Iris pigment epithelial cell (primary cell): ENCODE measurements around the gene IGF2BP1.
"Not testable (repeated sequence)": the region's sequence is repeated elsewhere in the genome, so short reads cannot be mapped to it uniquely, and the experiment has no call there.

Experiments
- DNase-seq: peaks from one replicate; pipeline ENCODE4 v3.0.0-alpha.2; 2011; ENCODE audit warnings: low read depth

The IGF2BP1 gene

DNA sequence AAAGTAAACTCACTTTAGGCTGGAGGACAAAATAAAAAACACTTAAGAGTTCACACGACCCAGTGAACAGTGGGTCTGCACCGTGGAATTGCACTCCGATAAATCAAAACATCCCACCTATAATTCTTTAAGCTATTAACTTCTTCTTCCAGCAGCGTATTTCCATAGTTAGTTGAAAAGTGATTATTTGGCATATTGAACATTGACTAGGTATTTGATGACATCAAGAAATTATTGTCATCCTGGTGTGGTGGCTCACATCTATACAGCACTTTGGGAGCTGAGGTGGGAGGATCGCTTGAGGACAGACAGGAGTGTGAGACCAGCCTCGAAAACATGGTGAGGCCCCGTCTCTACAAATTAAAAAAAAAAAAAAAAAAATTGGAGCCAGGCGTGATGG is 23.4 kb downstream of the IGF2BP1 start:
- no peak for DNase-seq

DNA sequence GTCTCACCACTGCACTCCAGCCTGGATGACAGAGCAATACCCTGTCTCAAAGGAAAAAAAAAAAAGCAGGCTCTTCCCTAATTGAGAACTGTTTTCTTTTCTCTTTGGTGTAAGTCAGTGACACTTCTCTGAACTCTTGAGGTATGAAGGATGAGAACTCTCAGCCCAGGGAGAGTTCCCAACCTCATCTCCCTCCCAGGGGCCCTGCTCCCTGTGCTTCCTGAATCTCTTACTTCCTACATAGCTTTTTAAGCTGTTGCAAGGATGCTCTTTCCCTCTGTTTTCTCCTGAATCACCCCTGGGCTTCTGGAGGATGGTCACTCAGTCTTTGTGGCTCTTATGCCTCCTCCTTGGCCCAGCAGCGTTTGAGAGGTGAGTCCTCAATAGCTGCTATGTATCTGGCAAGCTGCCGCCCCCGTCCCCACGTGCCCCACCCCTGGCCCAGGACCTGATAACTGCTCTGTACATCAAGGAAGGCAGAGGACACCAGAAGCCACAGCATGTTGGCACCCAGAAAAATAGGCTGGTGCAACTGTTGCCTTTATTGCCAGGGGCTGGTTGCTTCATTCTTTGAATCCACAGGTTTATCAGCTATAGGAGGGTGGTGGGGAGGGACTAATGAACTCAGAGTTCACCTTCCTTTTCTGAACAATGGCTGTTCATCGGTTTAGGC is 24.0 kb downstream of the IGF2BP1 start:
- no peak for DNase-seq

DNA sequence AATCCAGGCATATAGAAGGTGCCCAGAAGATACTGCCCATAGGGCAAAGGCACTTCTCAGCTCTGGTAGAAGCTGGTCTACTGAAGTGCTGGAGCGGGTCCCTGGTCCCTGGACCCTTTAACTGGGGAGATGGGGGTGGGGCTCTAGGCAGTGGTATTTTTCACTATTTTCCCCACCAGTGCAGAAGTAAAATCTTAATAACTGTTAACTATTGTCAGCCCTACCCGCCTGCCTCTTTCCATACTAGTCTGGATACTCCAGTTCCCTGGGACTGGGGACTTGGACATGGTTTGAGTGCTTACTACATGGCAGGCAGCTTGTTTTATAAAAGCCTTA is 24.6 kb downstream of the IGF2BP1 start:
- no peak for DNase-seq

DNA sequence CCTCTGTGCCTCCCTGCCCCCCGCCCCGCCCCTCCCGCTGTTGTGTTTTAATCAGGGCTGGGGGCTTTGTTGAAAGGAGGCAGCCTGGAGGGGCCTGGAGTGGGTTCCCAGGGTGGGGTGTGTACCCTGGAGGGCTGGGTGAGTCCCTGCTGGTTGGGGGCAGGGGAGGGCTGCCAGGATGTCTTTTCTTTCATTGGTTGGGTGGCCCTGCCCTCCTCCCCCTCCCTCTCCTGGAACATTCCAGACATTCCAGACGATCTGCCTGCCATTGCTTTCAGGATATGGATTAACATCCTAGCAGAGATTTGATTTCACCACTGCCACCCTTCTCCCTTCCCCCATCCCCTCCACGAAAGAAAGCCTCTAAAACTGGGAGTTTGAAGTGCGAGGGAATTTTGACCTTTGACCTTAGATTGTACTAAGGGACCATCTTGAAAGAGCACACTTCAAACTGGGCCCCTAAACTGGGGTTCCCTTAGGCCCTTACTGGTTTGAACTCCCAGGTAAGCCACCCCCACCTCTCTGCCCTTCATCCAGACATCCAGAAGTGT is 25.3 kb downstream of the IGF2BP1 start:
- peak; percentile 68 for DNase-seq

DNA sequence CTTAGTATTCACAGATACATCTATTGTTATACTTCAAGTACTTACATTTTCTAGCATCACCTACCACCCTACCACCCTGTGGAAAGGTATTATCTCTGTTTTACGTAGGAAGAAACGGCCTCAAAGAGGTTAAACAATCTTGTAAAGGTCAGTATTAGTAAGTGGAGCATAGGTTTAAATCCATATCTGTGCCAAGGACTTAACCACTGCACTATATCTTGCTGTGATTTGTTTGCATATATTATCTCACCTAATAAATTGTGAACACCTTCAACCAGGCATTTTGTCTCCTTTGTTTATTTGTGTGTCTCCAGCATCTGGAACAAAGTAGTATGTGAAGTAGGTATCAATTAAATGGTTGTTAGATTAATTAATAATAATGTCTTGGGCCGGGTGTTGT is 27.3 kb downstream of the IGF2BP1 start:
- DNase-seq = no peak

DNA sequence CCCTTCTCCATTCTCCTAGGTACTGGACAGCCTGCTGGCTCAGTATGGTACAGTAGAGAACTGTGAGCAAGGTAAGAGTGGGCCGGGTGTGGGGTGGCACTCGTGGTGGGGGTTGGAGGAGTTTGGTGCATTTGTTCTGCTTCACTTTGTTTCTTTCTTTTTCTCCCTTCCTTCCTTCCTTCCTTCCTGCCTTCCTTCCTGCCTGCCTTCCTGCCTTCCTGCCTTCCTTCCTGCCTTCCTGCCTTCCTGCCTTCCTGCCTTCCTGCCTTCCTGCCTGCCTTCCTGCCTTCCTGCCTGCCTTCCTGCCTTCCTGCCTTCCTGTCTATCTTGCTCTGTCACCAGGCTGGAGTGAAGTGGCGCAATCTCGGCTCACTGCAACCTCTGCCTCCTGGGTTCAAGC is 29.3 kb downstream of the IGF2BP1 start:
- not testable (repeated sequence) for DNase-seq

DNA sequence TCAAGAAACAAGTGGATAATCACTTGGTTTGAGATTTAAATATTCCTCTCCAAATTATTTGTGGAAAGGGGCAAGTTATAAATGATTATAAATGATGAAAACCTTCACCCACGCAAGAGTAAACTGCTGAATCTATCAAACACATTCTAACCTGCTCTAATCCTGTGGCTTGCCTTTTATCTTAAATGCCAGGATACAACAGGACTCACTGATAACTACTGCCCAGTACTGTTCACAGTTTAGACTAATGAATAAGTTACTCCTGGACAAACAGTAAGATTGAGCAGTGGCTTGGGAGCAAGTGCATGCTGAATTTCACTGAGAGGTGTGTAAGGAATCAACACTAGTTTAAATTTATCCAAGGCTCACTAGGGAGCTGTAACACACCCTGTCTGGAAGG is 31.1 kb downstream of the IGF2BP1 start:
- no peak for DNase-seq

DNA sequence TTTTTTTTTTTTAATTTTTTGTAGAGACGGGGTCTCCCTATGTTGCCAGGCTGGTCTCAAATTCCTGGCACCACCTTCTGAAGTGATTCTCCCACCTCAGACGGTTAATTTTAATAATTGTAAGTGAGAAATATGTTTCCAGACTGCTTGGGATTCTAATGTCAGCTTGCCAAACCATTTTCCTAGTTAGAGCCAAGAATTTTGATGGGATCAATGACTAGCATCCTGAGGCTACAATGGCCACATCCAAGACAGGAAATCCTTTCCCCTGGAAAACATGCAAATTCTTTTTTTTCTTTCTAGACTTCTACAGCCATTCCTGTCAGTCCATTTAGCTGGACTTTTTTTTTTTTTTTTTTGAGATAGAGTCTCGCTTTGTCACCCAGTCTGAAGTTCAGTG is 32.6 kb downstream of the IGF2BP1 start:
- DNase-seq = no peak

DNA sequence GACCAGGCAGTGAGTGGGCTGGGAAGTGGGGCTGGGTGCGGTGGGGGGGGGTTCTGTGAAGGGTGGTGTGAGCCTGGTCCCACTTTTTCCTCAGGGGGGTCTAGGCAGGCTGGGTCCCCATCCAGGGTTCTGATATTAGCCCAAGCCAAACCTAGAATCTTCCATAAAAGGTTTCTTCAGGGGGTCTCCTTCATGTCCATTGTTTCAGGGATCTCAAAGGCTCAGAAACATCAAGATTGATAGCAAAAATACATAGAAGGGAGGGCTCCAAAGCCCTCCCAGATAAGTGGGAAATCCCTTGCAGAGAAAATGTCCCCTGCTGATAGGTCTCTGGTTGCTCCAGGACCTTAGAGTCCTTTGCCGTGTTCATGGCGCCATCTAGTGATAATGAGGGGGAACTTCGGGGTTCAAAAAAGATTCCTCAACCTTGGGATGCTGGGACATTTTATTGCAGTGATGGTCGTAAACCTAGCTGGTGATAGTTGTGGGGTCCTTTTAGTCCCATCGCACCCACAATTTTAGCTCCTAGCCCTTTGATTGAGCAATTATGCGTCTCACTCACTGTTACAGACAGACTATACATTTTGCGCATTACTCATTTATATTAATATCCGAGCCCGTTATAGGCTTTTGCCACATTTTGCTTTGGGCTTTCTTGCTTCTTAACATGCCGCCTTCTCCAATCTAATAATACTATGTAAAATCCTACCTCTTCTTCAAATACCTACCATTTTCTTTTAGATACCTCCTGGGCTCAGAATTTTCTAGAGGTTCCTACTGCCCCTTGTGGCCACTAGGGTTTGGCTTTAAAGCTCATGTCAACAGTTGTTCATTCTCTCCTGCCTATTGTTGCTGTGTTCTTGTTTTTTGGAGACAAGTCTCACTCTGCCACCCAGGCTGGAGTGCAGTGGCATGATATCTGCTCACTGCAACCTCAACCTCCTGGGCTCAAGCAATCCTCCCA is 35.1 kb downstream of the IGF2BP1 start:
- DNase-seq = peak; percentile 76

DNA sequence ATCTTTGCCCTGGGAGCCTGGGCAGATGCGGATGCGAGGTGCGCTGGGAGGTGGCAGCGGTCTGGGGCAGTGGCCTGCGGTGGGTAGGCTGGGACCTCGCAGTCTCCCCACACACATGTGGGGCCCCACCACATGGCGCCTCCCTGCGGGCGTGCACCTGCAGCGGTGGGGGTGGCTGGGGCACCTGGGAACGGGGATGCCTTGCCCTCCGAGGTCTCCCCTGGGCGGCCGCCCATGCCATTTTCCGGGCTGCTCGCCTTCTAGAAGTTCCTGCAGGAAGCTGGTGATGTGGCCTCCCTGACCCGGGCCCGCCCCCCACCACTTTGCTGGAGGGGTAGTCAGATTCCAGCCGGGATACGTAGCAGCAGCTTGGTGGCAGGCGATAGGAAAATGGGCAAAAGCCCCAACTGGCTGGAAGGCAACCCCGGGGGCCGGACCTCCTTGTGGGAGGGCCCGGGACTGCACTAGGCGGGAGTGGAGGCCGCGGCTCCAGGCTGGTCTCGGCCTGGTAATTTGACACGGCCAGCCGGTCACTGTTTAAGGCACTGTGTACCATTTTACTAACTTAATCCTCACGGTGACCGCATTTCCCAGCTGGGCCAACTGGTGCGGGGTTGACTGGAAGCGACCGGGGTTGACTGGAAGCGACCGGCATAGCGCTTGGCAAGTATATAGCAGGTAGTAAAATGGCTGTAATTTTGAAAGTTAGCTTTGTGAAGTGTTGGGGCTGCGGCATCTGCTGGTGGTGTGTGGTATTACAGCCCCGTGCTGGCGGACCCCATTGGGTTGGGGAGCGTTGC is 38.5 kb downstream of the IGF2BP1 start:
- peak; percentile 35 for DNase-seq

DNA sequence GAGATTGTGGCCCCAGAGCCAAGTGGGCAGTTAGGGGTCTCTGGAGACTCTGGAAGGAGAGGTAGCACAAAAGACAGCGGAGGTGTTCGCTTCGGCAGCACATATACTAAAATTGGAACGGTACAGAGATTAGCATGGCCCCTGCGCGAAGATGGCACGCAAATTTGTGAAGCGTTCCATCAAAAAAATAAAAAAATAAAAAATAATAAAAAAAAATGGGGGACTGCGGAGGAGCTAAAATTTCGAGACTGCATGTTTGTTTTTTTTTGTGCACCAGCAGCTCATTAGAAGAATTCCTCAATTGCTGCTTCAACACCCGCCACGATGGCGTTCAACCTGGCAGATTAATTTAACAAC is 39.1 kb downstream of the IGF2BP1 start:
- no peak for DNase-seq

DNA sequence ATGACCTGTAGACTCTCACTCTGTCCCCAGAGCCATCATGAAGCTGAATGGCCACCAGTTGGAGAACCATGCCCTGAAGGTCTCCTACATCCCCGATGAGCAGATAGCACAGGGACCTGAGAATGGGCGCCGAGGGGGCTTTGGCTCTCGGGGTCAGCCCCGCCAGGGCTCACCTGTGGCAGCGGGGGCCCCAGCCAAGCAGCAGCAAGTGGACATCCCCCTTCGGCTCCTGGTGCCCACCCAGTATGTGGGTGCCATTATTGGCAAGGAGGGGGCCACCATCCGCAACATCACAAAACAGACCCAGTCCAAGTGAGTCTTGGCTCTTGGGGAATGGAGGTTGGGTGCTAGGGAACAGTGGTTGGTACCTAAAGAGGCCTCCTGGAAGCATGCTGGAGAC is 41.0 kb downstream of the IGF2BP1 start:
- no peak for DNase-seq

DNA sequence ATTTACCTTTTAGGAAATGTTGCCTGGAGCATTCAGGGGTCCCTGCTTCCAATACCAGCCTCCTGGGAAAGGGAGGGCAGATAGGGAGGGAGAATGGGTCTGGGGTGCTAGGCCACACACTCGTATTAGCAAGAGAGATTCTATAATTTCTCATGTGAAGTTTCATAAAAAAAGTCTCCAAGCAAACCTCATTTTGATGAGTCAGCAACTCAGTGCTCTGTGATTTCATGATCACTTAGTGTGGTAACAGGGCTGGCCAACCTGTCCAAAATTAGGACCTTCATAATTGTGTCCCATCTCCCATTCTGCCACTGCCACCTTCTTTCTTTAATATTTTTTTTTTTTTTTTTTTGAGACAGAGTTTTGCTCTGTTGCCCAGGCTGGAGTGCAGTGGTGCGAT is 41.4 kb downstream of the IGF2BP1 start:
- no peak for DNase-seq

DNA sequence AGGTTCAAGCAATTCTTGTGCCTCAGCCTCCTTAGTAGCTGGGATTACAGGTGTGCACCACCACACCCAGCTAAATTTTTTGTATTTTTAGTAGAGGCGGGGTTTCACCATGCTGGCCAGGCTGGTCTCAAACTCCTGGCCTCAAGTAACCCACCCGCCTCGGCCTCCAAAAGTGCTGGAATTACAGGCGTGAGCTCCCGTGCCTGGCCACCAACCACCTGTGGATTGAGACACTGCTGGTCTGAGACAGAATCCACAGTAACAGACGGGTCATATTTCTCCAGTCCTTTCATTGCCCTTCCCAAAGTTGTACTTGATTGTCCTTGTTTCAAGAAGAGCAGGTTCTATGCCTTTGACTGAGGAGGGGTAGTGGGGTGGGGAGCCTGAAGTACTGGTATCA is 42.3 kb downstream of the IGF2BP1 start:
- DNase-seq = not testable (repeated sequence)

DNA sequence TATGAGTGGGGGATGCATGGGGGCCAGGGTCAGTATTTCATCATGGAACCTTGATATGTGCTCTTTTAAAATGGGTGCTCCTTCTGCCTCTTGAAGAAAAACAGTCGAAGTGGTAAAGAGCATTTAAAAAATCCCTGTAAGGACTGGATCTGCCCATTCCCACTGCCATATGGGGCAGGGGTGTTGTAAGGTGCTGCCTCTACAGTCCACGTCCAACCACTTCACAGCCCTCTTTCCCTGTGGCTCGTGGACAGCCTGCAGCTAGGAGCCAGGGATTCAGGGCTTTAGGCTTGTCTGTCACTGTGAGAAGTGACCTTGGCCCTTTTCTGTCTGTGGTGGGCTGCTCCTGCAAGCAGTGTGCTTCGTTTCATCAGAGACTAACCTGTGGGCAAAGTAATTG is 44.3 kb downstream of the IGF2BP1 start:
- DNase-seq = no peak

DNA sequence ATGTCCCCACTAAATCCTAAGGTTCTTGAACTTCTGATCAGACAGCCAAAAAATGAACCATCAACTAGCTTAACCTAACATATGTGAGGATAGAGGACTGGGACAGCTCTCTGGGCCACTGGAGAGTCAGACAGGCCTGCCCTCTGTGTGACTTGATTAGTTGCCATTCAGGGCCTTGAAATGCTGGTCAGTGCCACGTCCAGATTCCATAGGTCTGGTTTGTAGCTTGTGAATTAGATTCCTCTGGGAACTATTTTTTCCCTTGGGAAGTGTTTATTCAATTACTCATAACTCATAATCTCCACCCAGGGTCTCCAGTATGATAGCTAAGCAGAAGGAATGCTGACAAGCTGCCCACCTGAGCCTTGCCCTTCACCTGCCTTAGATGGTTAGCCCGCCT is 48.2 kb downstream of the IGF2BP1 start:
- no peak for DNase-seq

DNA sequence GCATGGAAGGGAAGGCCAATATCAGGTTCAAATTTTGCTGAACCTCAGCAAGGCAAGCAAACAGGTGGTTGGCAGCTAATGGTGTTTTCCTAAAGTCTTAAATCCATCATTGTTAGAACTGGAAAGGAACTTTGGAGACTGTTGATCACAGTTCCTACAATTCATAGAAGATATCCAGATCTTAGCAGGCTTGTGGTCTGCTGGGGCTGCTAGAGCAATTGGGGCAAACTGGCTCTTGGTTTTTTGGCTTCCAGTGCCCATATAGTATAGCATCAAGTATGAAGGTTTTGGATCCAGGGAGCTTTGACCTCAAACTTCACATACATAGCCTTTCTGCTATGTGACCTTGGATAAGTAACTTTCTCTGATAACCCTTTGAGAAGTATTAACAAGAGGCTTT is 49.7 kb downstream of the IGF2BP1 start:
- no peak for DNase-seq

DNA sequence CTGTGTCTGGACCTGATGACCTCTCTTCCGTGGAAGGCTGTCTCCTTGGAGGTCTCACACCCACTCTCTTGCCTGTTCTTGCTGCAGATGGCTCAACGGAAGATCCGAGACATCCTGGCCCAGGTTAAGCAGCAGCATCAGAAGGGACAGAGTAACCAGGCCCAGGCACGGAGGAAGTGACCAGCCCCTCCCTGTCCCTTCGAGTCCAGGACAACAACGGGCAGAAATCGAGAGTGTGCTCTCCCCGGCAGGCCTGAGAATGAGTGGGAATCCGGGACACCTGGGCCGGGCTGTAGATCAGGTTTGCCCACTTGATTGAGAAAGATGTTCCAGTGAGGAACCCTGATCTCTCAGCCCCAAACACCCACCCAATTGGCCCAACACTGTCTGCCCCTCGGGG is 52.1 kb downstream of the IGF2BP1 start:
- no peak for DNase-seq

DNA sequence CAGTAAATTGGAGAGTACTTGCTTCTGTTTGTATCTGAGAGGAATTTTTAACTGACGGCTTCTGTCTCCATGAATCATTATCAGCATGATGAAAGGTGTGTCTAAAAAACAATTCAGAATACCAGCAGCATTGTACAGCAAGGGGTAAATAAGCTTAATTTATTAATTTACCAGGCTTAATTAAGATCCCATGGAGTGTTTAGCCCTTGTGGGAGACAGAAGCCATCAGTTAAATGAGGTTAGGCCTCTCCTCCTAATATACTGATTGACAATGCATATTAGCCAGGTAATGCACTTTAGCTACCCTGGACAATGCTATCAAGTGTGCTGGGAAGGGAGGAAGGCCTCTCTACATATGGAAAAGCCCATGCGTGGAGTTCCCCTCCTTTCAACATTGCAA is 53.4 kb downstream of the IGF2BP1 start:
- no peak for DNase-seq

DNA sequence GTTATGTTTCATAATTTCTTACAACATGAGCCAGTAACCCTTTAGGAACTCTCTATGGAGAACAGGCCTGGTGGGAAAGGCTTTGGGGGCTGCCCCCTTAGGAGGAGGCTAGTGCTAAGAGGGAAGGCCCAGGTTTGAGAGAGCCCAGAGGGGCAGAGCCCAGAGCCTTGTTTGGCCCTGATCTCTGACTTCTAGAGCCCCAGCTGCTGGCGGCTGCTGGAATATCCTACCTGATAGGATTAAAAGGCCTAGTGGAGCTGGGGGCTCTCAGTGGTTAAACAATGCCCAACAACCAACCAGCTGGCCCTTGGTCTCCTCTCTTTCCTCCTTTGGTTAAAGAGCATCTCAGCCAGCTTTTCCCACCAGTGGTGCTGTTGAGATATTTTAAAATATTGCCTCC is 54.1 kb downstream of the IGF2BP1 start:
- no peak for DNase-seq

DNA sequence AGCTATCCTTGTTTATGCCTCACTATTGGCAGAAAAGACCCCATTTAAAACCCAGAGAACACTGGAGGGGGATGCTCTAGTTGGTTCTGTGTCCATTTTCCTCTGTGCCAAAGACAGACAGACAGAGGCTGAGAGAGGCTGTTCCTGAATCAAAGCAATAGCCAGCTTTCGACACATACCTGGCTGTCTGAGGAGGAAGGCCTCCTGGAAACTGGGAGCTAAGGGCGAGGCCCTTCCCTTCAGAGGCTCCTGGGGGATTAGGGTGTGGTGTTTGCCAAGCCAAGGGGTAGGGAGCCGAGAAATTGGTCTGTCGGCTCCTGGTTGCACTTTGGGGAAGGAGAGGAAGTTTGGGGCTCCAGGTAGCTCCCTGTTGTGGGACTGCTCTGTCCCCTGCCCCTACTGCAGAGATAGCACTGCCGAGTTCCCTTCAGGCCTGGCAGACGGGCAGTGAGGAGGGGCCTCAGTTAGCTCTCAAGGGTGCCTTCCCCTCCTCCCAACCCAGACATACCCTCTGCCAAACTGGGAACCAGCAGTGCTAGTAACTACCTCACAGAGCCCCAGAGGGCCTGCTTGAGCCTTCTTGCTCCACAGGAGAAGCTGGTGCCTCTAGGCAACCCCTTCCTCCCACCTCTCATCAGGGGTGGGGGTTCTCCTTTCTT is 56.1 kb downstream of the IGF2BP1 start:
- DNase-seq = no peak
